Adrenal gland (tissue), 5 donors: ENCODE data around the gene MGAM2.

Source experiments
- POLR2A ChIP-seq, 2 donors: fragments of 450-650 bp; IDR thresholded peaks; one replicate each; pipeline ENCODE4 v1.6.1; 2017; ENCODE audit warnings: antibody characterized with exemption in 2 of 2, mild to moderate bottlenecking in 2 of 2, moderate library complexity in 1 of 2
- TF ChIP-seq, protein P1 (sequence below), 6 experiments: fragments of 450-650 bp in 4 of 6; fragments of 200-600 bp in 2 of 6; sonication (generic) in 1 of 6; IDR thresholded peaks; 1 replicate in 5 of 6; 2 replicates in 1 of 6; pipeline versions ENCODE4 v1.5.1 to v1.8.0; 2016 to 2021; ENCODE audit warnings: antibody characterized with exemption in 6 of 6, mild to moderate bottlenecking in 2 of 6, moderate library complexity in 1 of 6
- donor health status: DM: no; HTN: no; CAD: no.

- TF ChIP-seq, protein P1, sequence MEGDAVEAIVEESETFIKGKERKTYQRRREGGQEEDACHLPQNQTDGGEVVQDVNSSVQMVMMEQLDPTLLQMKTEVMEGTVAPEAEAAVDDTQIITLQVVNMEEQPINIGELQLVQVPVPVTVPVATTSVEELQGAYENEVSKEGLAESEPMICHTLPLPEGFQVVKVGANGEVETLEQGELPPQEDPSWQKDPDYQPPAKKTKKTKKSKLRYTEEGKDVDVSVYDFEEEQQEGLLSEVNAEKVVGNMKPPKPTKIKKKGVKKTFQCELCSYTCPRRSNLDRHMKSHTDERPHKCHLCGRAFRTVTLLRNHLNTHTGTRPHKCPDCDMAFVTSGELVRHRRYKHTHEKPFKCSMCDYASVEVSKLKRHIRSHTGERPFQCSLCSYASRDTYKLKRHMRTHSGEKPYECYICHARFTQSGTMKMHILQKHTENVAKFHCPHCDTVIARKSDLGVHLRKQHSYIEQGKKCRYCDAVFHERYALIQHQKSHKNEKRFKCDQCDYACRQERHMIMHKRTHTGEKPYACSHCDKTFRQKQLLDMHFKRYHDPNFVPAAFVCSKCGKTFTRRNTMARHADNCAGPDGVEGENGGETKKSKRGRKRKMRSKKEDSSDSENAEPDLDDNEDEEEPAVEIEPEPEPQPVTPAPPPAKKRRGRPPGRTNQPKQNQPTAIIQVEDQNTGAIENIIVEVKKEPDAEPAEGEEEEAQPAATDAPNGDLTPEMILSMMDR (IDR thresholded peaks at IDR 0.05): no peak
- no peak for TF ChIP-seq POLR2A (IDR thresholded peaks at IDR 0.05)
These were observed 9.0 kb downstream of the MGAM2 start for GRCh38 chr7:142120524-142120923.
